Measurements from ENCODE around the gene RAB3A.
A peak's percentile ranks its signal among the peaks of the same experiment; 100 is the strongest.

The RAB3A gene

DNA sequence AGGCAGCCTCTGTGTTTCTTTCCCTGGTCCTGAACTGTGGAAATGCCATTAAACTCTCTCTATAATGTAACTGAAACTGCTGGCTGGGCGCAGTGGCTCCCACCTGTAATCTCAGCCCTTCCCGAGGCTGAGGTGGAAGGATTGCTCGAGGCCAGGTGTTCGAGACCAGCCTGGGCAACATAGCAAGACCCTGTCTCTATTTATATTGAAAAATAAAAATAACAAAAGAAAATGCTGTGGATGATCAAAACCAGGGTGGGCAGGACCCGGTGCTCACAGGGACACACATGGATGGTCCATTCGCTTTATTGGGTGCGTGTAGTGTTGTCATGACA is 7.4 kb downstream of the RAB3A start:
- no peak for DNase-seq

DNA sequence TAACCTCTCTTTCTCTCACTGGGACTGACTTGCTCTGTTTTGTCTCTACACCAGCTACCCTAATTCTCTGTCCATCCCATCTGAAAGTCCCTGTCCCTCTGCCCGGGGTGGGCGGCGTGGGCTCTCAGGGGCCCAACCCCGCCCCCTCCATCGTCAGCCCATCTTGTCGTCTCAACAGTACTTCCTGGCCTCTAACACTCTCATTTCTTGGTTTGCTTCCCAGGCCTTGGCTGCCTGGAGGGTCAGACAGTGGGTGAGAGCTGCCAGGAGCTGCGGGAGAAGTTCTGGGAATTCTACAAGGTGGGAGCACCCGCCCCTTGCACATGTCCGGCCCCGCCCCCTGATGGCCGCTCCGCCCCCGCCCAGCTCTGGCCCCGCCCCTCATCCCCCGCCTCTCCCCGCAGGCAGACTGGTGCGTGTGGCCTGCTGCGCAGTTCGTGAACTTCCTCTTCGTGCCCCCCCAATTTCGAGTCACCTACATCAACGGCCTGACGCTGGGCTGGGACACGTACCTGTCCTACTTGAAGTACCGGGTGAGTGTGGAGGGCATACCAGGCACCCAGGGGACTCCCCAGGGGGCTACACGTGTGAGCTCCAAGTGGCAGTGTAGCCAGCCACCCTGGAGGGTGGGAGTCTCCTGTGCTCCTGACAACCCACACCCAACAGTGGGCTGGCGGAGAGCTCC is 9.1 kb downstream of the RAB3A start:
- peak; percentile 81 for DNase-seq

DNA sequence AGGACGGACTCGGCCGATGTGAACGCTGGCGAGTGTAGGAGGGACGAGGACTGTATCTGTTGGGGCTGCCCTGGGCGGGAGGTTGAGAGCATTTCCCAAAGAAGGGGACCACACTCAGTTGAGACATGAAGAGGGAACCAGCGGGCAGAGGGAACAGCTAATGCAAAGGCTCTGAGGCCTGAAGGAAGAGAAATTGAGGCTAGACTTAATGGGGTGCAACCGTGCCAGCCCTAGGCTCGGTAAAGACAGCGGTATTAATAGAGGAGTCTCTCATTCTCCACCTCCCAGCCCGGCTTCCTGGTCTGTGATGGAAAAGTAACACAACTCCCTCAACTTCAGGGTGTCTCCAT is 9.7 kb downstream of the RAB3A start:
- no peak for DNase-seq

DNA sequence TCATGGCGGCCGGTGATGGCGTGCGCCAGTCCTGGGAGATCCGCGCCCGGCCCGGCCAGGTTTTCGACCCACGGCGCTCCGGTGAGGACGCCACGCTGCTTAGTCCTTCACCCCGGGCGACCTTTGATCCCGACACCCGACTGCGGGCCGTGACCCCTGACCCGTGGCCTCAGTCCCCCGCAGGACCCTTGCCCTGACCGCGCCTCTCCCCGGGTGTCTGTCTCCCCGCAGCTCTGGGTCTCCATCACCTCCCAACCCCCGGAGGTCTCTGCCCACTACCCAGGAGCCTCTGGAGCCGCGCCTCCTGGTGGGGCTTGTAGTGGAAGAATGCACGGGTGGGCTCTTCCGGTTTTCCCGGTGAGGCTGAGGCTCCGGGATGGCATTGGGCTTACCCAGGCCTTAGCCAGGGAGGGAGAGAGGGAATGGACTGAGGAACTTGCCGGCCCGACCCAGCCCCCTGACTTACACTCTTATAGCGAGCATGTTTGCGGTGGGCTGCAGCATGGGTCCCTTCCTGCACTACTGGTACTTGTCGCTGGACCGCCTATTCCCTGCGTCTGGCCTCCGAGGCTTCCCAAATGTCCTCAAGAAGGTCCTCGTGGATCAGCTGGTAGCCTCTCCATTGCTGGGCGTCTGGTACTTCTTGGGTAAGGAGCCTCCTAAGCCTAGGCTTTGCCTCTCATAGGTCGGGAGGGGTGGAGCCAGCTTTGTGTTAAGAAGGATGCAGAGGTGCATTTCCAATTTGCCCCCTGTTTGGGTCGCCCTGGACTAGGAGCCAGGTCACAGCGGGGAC is 10.3 kb downstream of the RAB3A start:
- peak; percentile 60 for DNase-seq

DNA sequence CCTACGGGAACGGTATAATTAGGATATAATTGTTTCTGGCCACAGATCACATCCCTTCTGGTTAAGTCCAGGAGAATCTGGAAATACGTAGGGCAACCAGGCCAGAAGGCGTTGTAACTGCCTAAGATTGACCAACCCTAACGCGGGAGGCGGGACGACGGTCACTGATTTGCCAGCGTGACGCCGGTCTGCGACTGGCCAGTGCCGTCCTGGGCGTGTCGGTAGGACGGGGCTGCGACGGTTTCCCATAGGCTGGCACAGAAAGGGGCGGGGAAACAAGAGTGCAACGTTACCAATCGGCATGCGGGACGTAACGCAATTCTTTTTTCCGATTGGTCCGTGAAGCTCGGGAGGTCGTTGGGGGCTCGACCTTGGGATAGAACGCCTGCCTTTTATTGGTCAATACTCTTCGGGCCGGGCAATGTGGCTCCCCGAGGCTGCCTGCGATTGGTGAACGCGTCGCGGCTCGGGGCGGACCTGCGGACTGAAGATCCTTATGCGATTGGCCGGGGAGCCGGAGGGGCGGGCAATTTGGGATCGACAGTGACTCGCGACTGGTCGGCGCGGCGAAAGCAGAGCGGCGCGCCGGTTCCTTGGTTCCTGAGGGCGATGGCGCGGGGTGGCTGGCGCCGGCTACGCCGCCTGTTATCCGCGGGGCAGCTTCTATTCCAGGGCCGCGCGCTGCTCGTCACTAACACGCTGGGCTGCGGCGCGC is 11.0 kb downstream of the RAB3A start, which contains the start of gene MPV17L2:
Gene MPV17L2 (plus strand): TSS at position 546 of the 715 bp plus-strand sequence. CDS start 64 bp downstream, at position 610.
- DNase-seq = peak; percentile 100

DNA sequence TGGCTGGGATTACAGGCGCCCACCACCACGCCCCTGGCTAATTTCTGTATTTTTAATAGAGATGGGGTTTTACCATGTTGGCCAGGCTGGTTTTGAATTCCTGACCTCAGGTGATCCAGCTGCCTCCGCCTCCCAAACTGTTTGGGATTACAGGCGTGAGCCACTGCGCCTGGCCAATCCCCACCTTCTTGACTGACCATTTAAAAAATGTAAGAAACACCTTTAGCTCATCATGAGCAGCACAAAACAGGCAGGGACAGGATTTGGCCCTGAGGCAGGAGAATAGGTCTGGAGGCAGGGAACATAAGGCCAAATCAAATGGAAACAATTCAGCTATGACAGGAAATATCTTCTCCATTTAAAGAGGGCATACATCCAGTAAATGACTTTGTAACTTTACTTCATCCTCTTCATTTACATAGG is 12.2 kb downstream of the RAB3A start:
- no peak for DNase-seq

DNA sequence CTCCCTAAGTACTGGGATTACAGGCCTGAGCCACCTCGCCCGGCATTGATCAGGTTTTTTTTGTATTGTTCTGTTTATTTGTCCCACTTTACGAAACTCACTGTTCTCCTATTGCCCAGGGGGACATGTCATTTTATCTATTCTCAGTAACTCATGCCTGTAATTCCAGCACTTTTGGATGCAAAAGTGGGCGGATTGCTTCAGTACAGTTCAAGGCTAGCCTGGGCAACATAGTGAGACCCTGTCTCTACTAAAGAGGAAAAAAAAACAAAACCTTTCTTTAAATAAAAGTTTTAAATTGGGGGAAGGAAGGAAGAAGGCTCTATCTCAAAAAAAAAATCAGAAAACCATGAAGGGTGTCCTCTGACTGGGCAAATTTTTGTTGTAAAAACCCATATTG is 13.6 kb downstream of the RAB3A start:
- DNase-seq = no peak

DNA sequence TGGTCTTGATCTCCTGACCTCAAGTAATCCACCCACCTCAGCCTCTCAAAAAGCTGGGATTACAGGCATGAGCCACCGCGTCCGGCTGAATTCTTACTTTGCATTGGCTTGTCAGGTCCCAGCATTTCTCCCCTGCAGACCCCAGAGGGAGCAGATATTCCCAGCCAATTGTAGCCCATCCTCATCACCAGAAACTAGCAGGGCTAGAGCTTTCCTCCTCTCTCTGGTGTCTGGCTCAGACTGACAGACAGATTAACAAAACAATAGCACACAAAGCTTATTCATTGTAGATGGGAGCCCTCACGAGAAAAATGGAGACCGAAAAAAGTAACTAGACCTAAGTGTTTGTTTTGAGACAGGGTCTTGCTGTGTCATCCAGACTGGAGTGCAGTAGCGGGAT is 18.3 kb downstream of the RAB3A start:
- peak; percentile 35 for DNase-seq

DNA sequence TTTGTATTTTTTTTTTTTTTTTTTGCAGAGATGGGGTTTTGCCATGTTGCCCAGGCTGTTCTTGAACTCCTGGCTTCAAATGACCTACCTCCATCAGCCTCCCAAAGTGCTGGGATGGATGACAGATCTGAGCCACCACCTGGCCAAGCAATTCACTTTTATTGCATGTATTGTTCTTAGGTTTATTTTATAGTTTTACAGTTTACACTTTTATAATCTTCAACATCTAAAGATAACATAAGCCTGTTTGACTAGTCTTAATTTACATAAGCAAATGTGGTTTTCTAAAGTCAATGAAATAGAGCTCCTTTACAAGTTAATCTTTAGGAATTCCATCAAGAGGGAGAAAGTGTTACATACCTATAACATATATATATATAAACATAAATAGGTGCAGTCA is 20.3 kb downstream of the RAB3A start:
- DNase-seq = no peak

DNA sequence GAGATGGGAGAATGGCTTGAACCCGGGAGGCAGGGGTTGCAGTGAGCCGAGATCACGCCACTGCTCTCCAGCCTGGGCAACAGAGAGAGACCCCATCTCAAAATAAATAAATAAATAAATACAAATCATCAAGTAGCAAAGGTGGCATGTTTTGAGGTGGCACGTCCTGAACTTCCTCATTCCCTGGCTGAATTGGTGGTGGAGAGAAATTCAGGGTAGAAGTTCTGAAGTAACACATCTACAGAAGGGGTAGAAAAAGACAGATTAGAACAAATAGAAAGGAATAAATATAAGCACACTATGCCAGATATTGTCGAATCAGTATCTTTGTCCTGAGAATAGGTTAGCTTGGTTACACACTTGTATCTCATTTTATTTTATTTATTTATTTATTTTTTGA is 23.9 kb downstream of the RAB3A start:
- no peak for DNase-seq

DNA sequence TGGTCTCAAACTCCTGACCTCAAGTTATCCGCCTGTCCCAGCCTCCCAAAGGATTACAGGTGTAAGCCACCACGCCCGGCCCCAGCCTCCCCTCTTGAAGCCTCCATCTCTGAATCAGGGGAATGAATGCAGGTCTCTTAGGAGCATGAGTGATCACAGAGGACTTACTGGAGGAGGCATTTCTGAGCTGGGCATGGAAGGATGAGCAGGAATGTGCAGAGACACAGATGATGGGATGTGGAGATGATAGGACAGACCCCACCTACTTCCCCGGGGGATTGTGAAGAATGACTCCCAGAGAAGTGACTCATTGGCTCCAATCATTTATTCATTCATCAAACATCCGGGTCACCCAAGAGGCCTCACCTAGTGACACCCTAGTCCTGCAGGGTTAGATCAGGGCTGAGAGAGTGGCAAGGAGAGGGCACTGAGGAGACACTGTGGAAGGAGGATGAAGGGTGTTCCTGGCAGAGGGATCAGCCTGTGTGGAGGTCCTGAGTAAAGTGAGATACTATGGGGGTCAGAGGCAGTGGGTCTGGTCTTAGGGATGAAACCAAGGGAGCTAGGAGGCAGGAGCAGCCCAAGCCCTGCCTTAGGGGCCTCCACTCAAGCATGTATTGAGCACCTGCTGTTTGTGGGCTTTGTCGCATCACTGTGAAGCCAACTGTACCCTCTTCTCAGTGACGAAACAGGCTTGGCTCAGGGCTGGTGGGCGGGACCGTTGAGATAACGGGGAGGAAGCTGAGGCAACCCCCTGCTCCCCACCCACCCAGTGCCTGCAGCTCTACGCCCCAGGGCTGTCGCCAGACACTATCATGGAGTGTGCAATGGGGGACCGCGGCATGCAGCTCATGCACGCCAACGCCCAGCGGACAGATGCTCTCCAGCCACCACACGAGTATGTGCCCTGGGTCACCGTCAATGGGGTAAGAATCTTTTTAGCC is 27.2 kb downstream of the RAB3A start:
- DNase-seq = no peak

DNA sequence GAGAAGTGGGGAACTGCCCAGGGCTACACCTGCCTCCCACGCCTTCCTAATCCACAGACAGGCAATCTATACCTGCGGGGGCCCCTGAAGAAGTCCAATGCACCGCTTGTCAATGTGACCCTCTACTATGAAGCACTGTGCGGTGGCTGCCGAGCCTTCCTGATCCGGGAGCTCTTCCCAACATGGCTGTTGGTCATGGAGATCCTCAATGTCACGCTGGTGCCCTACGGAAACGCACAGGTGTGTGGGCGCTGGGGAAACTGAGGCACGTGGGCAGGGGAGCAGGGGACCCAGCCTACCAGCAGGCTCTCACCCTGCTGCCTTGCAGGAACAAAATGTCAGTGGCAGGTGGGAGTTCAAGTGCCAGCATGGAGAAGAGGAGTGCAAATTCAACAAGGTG is 28.9 kb downstream of the RAB3A start:
- no peak for DNase-seq

DNA sequence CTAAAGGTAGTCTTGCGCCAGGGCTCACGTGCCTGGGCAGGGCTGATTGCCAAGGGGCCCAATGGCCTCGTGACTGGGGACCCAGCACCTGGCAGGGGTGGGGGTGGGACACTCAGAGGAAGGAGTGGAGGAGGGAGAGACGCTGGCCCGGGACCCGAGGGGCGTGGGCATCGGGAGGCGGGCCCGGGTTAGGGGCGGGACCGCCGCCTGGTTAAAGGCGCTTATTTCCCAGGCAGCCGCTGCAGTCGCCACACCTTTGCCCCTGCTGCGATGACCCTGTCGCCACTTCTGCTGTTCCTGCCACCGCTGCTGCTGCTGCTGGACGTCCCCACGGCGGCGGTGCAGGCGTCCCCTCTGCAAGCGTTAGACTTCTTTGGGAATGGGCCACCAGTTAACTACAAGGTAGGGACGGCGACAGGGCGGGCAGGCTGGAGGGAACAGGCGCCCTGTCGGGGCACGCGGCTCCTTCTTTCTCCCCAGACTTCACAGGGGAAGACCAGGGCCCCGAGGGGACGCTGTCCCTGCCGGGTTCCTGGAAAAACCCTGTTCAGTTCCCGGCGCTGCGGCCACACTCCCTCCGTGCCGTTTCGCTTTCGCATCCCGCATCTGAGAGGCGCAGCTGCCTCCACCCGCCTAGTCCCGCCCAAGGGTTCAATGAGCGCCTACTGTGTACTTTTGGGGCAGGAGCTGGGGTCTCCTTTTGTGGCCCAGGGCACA is 30.1 kb downstream of the RAB3A start, which contains the start of gene IFI30:
Gene IFI30 (plus strand): TSS at position 242 of the 717 bp plus-strand sequence. CDS start 29 bp downstream, at position 271.
- DNase-seq = peak; percentile 80

DNA sequence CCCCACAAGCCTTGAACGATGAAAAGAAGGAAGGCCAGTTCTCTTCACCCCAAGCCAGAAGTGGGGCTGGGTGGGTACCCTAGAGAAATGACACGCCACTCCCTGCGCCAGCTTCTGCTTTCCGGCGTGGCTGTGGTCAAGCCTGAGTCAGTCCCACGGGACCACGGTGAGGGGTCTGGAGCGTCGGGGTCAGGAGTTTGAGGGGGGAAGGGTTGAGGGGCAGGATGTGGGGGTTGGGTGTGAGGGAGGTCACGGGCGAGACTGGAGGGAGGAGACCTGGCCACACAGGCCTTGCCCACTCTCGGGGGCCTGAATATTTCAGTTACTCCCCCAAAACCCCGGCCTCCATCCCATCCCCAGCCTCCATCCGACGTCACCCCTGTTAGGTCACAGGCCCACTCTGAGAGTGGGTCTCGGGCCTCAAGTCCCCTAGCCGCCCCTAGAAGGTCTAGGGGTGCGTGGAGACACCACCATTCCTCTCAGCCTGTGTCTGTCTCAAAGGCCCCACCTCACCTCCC is 30.7 kb downstream of the RAB3A start:
- no peak for DNase-seq

DNA sequence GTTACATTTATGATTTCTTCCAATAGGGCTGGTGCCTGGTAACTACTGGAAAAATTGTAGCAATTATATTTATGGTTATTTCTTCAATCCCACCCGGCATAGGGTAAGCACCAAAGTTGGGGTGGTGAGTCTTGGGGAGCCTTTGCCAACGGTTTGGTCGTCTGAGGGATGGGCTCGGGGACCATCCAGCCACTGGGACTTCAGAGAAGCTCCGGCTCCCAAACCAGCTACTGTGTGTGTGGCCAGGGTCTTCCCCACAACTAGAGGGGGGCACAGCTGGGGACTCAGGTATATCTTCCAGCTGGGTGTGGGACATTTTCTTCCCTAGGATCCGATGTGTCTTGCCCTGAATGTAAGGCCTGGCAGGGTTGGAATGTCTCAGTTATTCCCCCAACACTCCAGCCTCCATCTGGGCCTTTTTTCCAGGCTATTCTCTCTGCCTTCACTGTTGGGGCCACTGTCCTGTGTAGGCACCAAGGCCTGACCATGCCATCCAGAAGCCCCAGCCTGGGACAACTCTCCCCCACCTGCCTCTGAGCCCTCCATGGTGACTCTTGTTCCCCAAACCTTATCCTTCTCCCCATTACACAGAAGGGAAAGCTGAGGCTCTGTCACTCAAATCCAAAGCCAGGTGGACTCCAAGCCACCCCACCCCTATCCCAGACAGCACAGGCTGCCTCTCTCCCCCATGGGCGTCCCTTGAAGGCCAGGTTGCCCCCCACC is 31.4 kb downstream of the RAB3A start:
- no peak for DNase-seq

DNA sequence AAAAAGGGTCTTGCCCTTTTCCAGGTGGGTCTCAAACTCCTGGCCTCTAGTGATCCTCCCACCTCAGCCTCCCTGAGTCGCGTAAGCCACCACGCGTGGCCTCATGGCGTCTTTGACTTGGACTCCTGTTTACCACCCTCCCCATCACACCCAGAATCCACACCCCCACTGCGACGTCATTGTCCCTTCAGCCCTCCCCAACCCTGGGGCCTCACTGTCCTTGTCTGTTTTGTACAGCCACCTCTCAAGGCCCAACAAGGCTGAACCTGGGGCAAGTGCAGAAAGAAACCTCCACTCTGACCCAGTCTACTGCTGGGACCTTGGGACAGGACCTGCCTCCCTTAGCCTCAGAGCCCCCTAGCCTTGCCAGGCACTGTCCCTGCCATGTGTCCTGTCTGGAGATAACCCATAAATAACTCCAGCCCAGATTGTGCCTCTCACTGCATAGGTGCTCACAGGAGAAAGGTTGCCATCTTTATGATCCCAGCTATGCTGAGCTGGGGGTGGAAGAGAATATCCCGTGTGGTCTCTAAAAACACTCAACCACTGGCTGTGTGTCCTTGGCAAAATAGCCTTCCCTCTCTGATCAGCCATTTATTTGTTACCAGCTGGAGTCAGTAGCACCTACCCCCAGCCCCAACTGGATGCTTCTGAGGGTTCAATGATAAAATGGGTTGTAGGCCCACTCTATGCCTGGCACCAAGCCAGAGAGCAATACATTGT is 32.1 kb downstream of the RAB3A start:
- DNase-seq = no peak

DNA sequence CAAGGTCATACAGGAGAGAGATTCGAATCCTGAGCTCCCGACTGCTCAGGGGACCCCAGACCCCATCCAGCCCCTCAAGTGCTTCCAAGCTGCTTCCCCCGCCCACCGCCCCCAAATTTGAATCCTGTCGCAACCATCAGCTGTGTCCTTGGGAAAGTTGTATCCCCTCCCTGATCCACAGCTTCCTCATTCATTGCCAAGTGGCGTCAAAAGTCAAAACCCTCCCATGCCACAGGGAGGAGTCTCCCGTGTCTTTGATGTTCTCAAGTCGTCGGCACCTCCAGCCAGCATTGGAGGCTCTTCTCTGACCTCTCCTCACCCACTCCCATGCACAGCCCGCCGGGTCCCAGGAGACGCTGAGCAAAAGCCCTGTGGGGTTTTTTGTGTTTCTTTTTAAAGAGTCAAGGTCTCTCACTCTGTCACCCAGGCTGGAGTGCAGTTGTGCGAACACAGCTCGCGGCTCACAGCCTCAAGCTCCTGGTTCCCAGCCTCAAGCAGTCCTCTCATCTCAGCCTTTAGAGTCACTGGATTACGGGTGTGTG is 33.1 kb downstream of the RAB3A start:
- DNase-seq = no peak

DNA sequence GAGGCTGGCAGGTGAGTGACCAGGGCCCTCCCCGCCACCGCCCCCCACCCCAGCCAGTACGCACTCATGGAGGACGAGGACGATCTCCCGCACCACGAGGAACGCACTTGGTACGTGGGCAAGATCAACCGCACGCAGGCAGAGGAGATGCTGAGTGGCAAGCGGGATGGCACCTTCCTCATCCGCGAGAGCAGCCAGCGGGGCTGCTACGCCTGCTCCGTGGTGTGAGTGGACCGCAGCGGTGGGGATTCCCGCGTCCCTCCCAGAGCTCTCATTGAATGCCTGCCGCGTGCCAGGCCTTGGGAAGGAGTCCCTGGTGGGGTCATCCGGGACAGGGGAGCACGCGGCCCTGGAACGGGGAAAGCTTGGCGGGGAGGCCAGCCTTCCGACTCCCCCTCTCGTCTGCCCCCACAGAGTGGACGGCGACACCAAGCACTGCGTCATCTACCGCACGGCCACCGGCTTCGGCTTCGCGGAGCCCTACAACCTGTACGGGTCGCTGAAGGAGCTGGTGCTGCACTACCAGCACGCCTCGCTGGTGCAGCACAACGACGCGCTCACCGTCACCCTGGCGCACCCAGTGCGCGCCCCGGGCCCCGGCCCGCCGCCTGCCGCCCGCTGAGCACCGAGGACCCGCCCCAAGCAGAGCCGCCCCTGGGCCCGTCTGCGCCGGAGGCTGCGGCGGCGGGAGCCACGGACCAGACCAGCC is 35.0 kb downstream of the RAB3A start:
- DNase-seq = no peak

DNA sequence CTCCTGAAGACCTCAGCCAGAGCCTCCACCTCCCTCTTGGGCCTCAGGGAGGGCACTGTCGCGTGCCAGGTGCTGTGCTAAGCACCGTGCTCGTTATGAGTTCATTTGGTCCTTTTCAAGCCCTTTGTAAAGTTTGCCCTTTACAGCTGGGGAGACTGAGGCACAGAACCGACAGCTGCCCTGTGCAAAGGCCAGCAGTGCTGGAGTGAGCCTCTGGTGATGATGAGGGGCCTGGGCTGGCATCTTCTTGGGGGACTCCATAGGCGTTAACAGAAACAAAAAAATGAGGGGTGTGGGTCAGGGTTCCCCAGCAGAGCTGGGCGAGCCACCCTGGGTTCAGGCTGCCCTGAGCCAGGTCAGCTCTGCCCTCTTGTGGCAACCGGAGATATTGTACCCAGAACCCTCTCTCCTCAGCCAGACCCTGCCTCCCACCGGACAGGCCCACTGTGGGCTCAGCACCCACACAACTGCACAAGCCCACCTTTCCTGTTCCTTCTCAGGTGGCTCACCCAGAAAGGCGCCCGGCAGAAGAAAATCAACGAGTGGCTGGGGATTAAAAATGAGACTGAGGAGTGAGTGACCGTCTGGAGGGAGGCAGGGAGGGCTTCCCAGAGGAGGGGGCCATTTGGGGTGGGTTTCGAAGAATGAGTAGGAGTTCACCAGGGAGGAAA is 35.7 kb downstream of the RAB3A start:
- no peak for DNase-seq

All from islet precursor cell (in vitro differentiated cells).